ENCODE data around the gene CD27.

- TF ChIP-seq CTCF (IDR thresholded peaks at IDR 0.05) (no peak), EZH2 (IDR thresholded peaks at IDR 0.05; ENCODE audit: borderline replicate concordance, insufficient read depth, low read depth, low read length, poor library complexity, severe bottlenecking) (no peak)
Measured at GRCh38 chr12:6463858-6464257, 19.1 kb downstream of the CD27 start.

All from B cell (primary cell).